IPS-NIHi7 (cell line): ENCODE measurements around the gene PRIMA1.

ENCODE experiments used
- DNase-seq: peaks from one replicate; pipeline ENCODE4 v3.0.0; 2012; ENCODE audit warnings: mixed read lengths; ENCODE audit errors: extremely low spot score

The PRIMA1 gene

DNA sequence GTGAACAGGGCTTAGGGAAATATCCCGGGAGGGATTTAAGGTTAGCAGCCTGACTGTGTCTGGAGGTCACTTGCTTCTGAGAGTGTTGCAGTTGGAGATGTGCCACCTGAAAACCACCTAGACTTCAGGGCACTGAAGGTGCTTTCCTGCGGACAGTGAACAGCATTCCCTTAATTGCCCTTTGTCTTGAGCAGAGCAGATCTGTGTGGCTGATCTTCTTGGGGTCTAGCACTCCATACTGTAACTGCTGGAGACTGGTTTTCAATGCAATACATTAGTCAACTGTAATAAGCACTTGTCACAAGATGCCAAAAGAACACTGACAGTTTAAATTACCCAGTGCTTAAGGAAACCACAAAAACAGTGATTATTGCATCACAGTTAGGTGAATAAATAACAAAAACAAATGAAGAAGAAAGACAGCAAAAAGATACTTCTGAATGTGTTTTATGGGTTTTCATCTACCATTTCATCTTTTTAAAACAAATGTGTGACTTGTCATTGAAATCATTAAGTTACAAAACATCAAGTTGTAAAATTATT, 111.8 kb downstream of the PRIMA1 start:
- DNase-seq, result no peak

DNA sequence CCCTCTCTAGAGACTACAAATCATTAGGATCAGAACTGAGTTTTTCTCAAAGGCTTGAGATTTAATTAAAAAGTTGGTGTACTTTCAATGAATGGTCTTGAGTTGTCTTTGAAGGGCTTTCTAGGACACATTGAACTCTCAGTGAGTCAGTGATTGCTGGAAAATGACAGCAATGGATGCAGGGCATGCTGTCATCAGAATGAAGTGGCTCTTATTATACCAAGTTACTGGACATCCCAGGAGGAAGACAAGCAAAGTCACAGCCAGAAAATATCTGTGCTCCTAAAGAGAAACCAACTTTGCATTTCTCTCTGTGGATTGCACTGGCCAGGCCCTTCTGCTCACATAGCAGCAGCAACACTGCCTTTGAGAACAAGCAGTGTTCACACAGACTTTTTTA, 112.6 kb downstream of the PRIMA1 start:
- DNase-seq, result no peak

DNA sequence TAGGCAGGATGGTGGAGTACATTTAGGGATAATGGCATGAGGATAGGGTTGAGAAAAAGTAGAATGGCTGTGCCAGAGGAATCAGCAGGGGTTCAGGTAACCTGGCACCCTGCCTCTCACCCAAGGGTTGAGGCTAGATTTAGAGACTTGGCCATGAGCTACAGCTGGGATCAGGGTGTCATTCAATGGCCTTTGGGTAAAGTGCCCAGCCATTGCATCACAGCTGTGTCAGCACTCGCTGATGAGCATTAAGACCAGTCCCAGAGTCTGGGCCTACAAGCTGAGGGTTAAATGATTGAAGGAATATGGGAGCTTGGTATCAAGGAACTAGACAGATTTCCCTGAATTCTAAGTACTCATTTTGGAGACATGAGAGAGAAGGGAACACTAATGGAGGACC, 113.9 kb downstream of the PRIMA1 start:
- no peak for DNase-seq

DNA sequence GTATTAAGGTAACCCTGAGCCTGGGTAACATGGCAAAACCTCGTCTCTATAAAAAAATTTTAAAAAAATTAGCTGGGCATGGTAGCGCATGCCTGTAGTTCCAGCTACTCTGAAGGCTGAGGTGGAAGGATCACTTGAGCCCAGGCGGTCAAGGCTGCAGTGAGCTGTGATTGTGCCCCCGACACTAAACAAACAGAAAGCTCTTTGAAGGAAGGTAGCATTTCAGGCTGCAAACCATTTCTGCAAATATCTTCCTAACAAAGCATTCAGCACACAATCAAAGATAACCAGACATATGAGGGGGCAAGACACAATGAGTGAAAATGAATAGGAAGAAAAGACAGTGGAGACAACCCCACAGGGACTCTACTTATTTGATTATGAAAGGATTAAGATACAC, 118.7 kb downstream of the PRIMA1 start:
- DNase-seq, result no peak
